Neural cell (in vitro differentiated cells): ENCODE measurements around the gene PTPRG. TPM values are rescaled to one million over a fixed set of nuclear protein-coding genes. Genes with fewer than 3 reads are reported as not detected.

ENCODE experiments used
- H2AFZ ChIP-seq: fragments of 200-600, 300-800 bp; sonication (generic), shearing (Covaris generic); 2 replicates; pipeline ENCODE4 v1.6.0; 2014; ENCODE audit warnings: low read depth, mild to moderate bottlenecking, antibody characterized with exemption, low read length, moderate library complexity
- H3F3A ChIP-seq: fragments of 200-600 bp; shearing (Covaris generic); 2 replicates; pipeline ENCODE4 v1.6.1; 2016; ENCODE audit warnings: mild to moderate bottlenecking, moderate library complexity, mixed read lengths, antibody characterized with exemption, low read length; ENCODE audit not compliant: insufficient read depth, poor library complexity, severe bottlenecking
- H3K27ac ChIP-seq: fragments of 200-600, 300-800 bp; sonication (generic), shearing (Covaris generic); 2 replicates; pipeline ENCODE4 v1.5.1; 2014; ENCODE audit warnings: mild to moderate bottlenecking, low read length, moderate library complexity
- H3K27me3 ChIP-seq: fragments of 300-800, 200-600 bp; sonication (generic), shearing (Covaris generic); 2 replicates; pipeline ENCODE4 v1.6.0; 2014; ENCODE audit warnings: mild to moderate bottlenecking, low read depth, low read length, moderate library complexity; ENCODE audit not compliant: insufficient read depth
- H3K36me3 ChIP-seq: fragments of 300-800, 200-600 bp; sonication (generic), shearing (Covaris generic); 2 replicates; pipeline ENCODE4 v1.5.1; 2014; ENCODE audit warnings: mild to moderate bottlenecking, antibody characterized with exemption, low read length, moderate library complexity; ENCODE audit not compliant: insufficient read depth
- H3K4me2 ChIP-seq: fragments of 300-800, 200-600 bp; sonication (generic), shearing (Covaris generic); 2 replicates; pipeline ENCODE4 v1.6.0; 2014; ENCODE audit warnings: mild to moderate bottlenecking, low read length
- H3K4me3 ChIP-seq: fragments of 300-800, 200-600 bp; sonication (generic), shearing (Covaris generic); 2 replicates; pipeline ENCODE4 v1.5.1; 2014; ENCODE audit warnings: mild to moderate bottlenecking, low read length, moderate library complexity
- H3K79me2 ChIP-seq: fragments of 200-600 bp; shearing (Covaris generic); replicated peaks from 2 replicates; pipeline ENCODE4 v1.6.0; 2014; ENCODE audit warnings: mild to moderate bottlenecking, low read length, moderate library complexity; ENCODE audit not compliant: insufficient read depth
- H3K9ac ChIP-seq: fragments of 300-800, 200-600 bp; sonication (generic), shearing (Covaris generic); 2 replicates; pipeline ENCODE4 v1.6.1; 2016; ENCODE audit warnings: mild to moderate bottlenecking, low read length, mixed read lengths
- H3K9me2 ChIP-seq: fragments of 200-600 bp; shearing (Covaris generic); 2 replicates; pipeline ENCODE4 v1.6.1; 2016; ENCODE audit warnings: mild to moderate bottlenecking, low read length, mixed read lengths; ENCODE audit not compliant: insufficient read depth
- H3K9me3 ChIP-seq: fragments of 200-600, 300-800 bp; sonication (generic), shearing (Covaris generic); 2 replicates; pipeline ENCODE4 v1.6.1; 2016; ENCODE audit warnings: mild to moderate bottlenecking, mixed run types, low read length, moderate library complexity, mixed read lengths
- H4K20me1 ChIP-seq: fragments of 200-600 bp; shearing (Covaris generic); 2 replicates; pipeline ENCODE4 v1.6.1; 2016; ENCODE audit warnings: mild to moderate bottlenecking, mixed run types; ENCODE audit not compliant: insufficient read depth
- EP300 ChIP-seq: fragments of 450-650 bp; conservative IDR thresholded peaks from 2 replicates; pipeline ENCODE4 v1.6.1; 2014; ENCODE audit warnings: antibody characterized with exemption, mild to moderate bottlenecking, moderate library complexity; ENCODE audit not compliant: poor library complexity, severe bottlenecking
- EZH2 ChIP-seq: fragments of 200-600, 300-800 bp; shearing (Covaris generic), sonication (generic); IDR thresholded peaks from 2 replicates; pipeline ENCODE4 v1.6.1; 2014; ENCODE audit warnings: antibody characterized with exemption, low read length, borderline replicate concordance, mild to moderate bottlenecking; ENCODE audit not compliant: insufficient read depth, poor library complexity, severe bottlenecking
- MXI1 ChIP-seq: fragments of 450-650 bp; conservative IDR thresholded peaks from 2 replicates; pipeline ENCODE4 v1.6.1; 2014; ENCODE audit warnings: antibody characterized with exemption, mild to moderate bottlenecking; ENCODE audit not compliant: poor library complexity, severe bottlenecking
- POLR2AphosphoS5 ChIP-seq: IDR thresholded peaks from 2 replicates; pipeline ENCODE4 v1.6.1; 2012
- RAD21 ChIP-seq: fragments of 450-650 bp; conservative IDR thresholded peaks from 2 replicates; pipeline ENCODE4 v1.6.1; 2014; ENCODE audit warnings: antibody characterized with exemption, mild to moderate bottlenecking, moderate library complexity
- SMC3 ChIP-seq: fragments of 450-650 bp; conservative IDR thresholded peaks from 2 replicates; pipeline ENCODE4 v1.6.1; 2014; ENCODE audit warnings: antibody characterized with exemption, mild to moderate bottlenecking, moderate library complexity; ENCODE audit not compliant: poor library complexity
- TAF1 ChIP-seq: IDR thresholded peaks from 2 replicates; pipeline ENCODE4 v1.6.1; 2012; ENCODE audit warnings: low read depth
- polyA plus RNA-seq: library from polyadenylated mRNA; depleted of rRNA; stranded (reverse); fragments of >200 nt; gene quantifications from 2 replicates; pipeline ENCODE4 v1.2.3, GENCODE V29; 2014
- TF ChIP-seq, protein P1 (sequence below): fragments of 450-650 bp; IDR thresholded peaks from 2 replicates; pipeline ENCODE4 v1.5.1; 2014; ENCODE audit warnings: antibody characterized with exemption, mild to moderate bottlenecking, moderate library complexity; ENCODE audit not compliant: poor library complexity, severe bottlenecking
- TF ChIP-seq, protein P2 (sequence below): IDR thresholded peaks from 2 replicates; pipeline ENCODE4 v1.6.1; 2012; ENCODE audit warnings: borderline replicate concordance

Gene PTPRG
- polyA plus RNA-seq, 1 donor from 2014 or later = 33.1 TPM

- Histone ChIP-seq H3K4me3 (no peak overlapping the region), H3K4me2 (no peak overlapping the region), H3F3A (no peaks in the 10 kb centered on the region), H3K36me3 (no peaks in the 10 kb centered on the region), H2AFZ (no peak overlapping the region), H3K79me2 (no peaks in the 10 kb centered on the region), H3K27ac (no peak overlapping the region), H3K9ac (no peak overlapping the region), H3K27me3 (no peaks in the 10 kb centered on the region), H3K9me3 (no peaks in the 10 kb centered on the region), H3K9me2 (no peaks in the 10 kb centered on the region), H4K20me1 (no peaks in the 10 kb centered on the region)
- TF ChIP-seq POLR2AphosphoS5 (no peak), TAF1 (no peak), EZH2 (no peak), RAD21 (no peak), EP300 (no peak), SMC3 (no peak), MXI1 (no peak)
- TF ChIP-seq, protein P1, sequence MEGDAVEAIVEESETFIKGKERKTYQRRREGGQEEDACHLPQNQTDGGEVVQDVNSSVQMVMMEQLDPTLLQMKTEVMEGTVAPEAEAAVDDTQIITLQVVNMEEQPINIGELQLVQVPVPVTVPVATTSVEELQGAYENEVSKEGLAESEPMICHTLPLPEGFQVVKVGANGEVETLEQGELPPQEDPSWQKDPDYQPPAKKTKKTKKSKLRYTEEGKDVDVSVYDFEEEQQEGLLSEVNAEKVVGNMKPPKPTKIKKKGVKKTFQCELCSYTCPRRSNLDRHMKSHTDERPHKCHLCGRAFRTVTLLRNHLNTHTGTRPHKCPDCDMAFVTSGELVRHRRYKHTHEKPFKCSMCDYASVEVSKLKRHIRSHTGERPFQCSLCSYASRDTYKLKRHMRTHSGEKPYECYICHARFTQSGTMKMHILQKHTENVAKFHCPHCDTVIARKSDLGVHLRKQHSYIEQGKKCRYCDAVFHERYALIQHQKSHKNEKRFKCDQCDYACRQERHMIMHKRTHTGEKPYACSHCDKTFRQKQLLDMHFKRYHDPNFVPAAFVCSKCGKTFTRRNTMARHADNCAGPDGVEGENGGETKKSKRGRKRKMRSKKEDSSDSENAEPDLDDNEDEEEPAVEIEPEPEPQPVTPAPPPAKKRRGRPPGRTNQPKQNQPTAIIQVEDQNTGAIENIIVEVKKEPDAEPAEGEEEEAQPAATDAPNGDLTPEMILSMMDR = no peak
- TF ChIP-seq, protein P2, sequence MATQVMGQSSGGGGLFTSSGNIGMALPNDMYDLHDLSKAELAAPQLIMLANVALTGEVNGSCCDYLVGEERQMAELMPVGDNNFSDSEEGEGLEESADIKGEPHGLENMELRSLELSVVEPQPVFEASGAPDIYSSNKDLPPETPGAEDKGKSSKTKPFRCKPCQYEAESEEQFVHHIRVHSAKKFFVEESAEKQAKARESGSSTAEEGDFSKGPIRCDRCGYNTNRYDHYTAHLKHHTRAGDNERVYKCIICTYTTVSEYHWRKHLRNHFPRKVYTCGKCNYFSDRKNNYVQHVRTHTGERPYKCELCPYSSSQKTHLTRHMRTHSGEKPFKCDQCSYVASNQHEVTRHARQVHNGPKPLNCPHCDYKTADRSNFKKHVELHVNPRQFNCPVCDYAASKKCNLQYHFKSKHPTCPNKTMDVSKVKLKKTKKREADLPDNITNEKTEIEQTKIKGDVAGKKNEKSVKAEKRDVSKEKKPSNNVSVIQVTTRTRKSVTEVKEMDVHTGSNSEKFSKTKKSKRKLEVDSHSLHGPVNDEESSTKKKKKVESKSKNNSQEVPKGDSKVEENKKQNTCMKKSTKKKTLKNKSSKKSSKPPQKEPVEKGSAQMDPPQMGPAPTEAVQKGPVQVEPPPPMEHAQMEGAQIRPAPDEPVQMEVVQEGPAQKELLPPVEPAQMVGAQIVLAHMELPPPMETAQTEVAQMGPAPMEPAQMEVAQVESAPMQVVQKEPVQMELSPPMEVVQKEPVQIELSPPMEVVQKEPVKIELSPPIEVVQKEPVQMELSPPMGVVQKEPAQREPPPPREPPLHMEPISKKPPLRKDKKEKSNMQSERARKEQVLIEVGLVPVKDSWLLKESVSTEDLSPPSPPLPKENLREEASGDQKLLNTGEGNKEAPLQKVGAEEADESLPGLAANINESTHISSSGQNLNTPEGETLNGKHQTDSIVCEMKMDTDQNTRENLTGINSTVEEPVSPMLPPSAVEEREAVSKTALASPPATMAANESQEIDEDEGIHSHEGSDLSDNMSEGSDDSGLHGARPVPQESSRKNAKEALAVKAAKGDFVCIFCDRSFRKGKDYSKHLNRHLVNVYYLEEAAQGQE = no peak
Measured at GRCh38 chr3:61736506-61736905, 175.1 kb downstream of the PTPRG start.

DNA sequence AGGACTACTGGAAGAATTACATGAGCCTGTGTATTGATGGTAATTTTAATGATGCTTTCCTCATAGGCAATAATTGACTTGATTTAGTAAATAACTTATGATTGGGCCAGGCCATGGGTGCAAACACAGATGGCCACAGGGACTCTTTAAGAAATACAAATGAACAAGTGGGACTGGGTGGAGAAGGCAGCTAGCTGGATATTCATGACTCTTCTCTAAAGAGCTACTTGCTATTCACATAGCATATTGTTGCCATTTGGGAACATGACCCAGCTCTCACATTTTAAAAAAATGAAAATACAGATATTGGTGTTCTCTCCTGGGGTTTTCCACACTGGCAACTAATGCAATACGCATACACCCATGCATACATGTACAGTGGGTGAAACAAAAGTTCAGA is 178.3 kb downstream of the PTPRG start:
- no peaks in the 10 kb centered on the region for H3K27me3 ChIP-seq
- no peaks in the 10 kb centered on the region for H3K79me2 ChIP-seq
- no peaks in the 10 kb centered on the region for H3K9me2 ChIP-seq
- H3F3A ChIP-seq = no peaks in the 10 kb centered on the region
- no peak overlapping the region for H3K4me3 ChIP-seq
- no peaks in the 10 kb centered on the region for H4K20me1 ChIP-seq
- no peak for TF ChIP-seq TAF1
- TF ChIP-seq MXI1 = no peak
- TF ChIP-seq, protein P1 = no peak
- no peak for TF ChIP-seq POLR2AphosphoS5
- no peak for TF ChIP-seq EZH2
- TF ChIP-seq EP300 = no peak
- no peak for TF ChIP-seq SMC3
- TF ChIP-seq RAD21 = no peak
- TF ChIP-seq, protein P2 = no peak
- H3K36me3 ChIP-seq = no peaks in the 10 kb centered on the region
- H3K4me2 ChIP-seq = no peak overlapping the region
- no peak overlapping the region for H3K27ac ChIP-seq
- no peak overlapping the region for H2AFZ ChIP-seq
- H3K9me3 ChIP-seq = no peaks in the 10 kb centered on the region
- H3K9ac ChIP-seq = no peak overlapping the region
